NCI-H2196 treated with DMSO at 0.1 percent for 48 hours (cell line): ENCODE results near the gene TNIP1.

Experiments used
- DNase-seq: peaks from one replicate; lab custom pipeline; 2025; ENCODE audit not compliant: unreplicated experiment; lab: John Stamatoyannopoulos, UW

The TNIP1 gene

GRCh38 chr5:151041577-151042268, 39.1 kb downstream of the TNIP1 start:
- DNase-seq: no peak

- DNase-seq: no peak
Measured at GRCh38 chr5:151040211-151040747, 40.6 kb downstream of the TNIP1 start.

DNA sequence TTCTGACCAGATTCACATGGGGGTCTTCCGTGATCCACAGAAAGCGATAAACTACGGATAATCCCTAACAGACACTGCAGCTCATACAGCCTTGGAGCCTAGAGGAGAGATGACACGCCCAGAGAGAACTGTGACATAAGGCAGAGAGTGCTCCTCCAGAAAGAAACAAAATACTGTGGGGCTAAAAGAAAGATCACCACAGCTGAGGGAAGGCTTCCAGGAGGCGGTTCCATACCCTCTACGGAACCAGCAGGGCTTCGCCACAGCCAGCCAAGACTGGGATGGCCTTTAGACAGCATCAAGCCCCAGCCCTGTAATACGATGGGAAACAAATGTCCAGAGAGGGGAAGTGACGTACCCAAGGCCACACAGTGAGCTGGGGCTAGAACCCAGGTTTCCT, 41.2 kb downstream of the TNIP1 start:
- no peak for DNase-seq

GRCh38 chr5:151038801-151039238, 42.0 kb downstream of the TNIP1 start:
- no peak for DNase-seq

DNA sequence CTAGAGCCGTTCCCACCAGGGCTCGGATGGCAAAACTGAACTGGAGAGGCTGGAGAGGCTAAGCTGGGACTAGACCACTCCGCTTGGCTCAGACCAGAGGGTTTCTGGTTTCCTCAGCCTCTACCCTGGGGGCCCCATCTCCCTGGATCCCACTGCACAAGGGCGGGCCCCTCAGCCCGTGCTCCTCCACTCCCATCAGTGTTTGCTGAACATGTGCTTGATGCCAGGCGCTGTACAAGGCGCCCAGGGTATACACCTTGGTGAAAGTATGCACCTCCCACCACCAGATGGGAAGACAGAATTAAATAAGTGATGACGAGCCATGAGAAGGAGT, 42.5 kb downstream of the TNIP1 start:
- no peak for DNase-seq

- no peak for DNase-seq
Measured at GRCh38 chr5:151037561-151038411, 43.0 kb downstream of the TNIP1 start.

DNA sequence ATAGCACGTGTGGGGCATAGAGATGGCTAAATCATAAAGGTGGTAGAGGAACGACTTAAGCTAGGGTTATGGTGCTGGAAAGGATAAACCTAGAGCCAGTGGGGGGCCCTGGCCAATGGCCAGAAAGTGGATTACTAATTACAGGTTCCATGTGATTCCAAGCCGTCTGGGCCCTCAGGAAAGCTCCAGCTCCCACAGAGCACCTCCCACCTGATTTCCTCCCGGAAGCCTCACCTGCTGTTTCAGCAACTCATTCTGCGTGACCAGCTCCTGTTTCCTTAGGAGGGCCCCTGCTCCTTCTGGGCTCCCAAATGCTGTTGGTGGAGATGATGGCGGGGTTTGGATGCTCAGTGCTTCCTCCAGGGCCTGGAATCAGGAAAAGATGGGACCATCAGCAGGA, 44.3 kb downstream of the TNIP1 start:
- no peak for DNase-seq

- DNase-seq: no peak
Measured at GRCh38 chr5:151034422-151035379, 46.1 kb downstream of the TNIP1 start.

GRCh38 chr5:151033217-151033934, 47.5 kb downstream of the TNIP1 start:
- no peak for DNase-seq

DNA sequence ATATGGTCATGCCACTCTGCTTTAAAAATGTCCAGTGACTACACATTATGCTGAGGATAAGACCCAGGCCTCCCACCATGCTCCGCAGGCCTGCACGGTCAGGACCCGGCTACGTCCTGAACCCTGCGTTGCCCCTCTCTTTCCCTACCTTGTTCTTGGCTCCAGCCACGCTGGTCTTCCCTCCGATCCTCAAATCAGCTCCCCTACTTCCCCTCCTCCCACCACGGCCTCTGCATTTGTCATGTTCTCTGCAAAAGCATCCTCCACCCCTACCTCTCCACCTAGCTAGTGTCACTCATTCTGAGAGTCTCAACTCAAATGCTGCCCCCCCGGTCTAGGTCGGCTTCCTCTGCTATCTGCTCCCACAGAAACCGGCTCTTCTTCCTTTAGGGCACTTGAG, 49.3 kb downstream of the TNIP1 start:
- no peak for DNase-seq

DNA sequence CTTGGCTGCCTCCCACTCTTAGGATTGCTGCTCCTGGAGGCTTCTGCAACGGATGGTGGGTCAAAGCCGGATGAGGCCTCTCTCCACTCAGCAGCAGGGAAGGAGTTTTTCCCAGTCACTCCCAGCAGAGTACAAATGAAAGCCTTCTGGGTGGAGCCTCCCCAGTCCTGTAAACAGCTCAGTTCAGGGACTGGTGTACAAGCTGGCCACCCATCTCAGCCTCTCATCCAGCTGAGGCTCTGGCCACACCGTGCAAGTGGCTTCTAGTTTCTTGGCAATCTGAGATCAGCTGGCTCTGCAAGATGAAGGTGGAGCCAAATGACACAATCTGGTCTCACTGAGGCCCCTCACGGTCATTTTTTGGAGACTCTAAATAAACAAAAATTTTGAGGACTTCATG, 50.5 kb downstream of the TNIP1 start:
- no peak for DNase-seq

- DNase-seq: no peak
Measured at GRCh38 chr5:151030056-151030336, 50.8 kb downstream of the TNIP1 start.

DNA sequence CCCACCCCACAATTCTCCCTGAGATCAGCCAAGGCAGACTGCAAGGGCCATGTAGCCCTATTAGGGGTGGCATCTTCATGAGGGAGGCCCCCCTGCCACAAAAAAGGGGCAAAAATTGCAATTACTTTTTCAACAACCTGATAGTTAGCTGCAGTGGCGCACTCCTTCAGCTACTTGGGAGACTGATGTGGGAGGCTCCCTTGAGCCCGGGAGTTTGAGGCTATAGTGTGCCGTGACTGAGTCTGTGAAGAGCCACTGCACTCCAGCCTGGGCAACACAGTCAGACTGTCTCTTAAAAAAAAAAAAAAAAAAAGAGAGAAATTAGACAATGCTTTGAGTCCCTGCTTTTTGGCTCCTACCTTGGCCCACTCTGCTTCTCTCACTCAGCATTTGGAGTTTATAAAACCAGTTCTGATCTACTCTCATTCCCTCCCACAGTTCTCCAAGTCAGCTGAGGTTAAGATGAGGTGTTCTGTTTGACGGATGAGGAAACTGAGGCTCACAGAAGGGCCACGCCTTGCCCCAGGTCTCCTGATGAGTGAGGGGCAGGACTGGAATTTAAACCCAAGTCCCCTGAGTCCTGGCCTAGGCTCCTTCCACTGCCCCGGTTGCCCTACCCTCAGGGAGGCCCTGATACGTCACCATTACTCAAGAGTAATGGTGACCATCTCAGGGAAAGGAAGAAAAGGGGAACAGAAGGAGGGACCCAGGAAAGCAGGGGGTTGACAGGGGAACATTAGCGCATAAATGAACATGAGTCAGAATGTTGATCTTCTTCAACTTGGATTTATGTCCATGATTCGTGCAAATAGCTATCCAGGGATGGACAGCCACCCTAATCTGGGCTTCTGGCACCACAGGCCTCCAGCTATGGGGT, 51.4 kb downstream of the TNIP1 start:
- DNase-seq: no peak

DNA sequence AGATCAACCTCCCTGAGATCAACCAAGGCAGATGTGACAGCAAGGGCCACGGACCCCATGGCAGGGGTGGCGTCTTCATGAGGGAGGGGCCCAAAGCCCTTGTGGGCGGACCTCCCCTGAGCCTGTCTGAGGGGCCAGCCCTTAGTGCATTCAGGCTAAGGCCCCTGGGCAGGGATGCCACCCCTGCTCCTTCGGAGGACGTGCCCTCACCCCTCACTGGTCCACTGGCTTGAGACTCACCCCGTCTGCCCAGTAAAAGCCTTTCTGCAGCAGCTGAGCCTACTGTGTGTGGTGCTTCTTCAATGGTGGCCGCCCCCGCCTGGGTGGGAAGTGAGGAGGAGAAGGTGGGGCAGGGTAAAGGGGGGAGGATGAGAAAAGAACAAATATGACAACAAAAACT, 52.1 kb downstream of the TNIP1 start:
- no peak for DNase-seq

DNA sequence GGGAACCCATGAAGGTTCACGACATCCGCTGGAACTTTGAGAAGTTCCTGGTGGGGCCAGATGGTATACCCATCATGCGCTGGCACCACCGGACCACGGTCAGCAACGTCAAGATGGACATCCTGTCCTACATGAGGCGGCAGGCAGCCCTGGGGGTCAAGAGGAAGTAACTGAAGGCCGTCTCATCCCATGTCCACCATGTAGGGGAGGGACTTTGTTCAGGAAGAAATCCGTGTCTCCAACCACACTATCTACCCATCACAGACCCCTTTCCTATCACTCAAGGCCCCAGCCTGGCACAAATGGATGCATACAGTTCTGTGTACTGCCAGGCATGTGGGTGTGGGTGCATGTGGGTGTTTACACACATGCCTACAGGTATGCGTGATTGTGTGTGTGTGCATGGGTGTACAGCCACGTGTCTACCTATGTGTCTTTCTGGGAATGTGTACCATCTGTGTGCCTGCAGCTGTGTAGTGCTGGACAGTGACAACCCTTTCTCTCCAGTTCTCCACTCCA, 52.8 kb downstream of the TNIP1 start:
- no peak for DNase-seq

DNA sequence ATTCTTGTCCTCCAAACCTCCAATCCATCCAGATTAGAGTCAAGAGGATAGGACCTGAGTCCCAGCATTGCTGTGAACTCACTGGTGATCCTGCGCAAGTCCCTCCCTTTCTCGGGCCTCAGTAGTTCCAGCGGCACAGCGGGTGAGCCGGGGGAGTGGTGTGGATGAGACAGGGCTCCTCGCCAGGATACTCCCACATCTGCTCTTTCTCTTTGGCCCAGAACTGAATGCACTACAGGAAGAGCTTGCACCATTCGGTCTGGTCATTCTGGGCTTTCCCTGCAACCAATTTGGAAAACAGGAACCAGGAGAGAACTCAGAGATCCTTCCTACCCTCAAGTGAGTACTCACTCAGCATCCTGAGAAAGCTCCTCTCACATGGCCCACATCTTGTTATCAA, 54.2 kb downstream of the TNIP1 start:
- no peak for DNase-seq

- DNase-seq: no peak
Measured at GRCh38 chr5:151026088-151026487, 54.7 kb downstream of the TNIP1 start.

GRCh38 chr5:151025250-151025606, 55.6 kb downstream of the TNIP1 start:
- DNase-seq: no peak

DNA sequence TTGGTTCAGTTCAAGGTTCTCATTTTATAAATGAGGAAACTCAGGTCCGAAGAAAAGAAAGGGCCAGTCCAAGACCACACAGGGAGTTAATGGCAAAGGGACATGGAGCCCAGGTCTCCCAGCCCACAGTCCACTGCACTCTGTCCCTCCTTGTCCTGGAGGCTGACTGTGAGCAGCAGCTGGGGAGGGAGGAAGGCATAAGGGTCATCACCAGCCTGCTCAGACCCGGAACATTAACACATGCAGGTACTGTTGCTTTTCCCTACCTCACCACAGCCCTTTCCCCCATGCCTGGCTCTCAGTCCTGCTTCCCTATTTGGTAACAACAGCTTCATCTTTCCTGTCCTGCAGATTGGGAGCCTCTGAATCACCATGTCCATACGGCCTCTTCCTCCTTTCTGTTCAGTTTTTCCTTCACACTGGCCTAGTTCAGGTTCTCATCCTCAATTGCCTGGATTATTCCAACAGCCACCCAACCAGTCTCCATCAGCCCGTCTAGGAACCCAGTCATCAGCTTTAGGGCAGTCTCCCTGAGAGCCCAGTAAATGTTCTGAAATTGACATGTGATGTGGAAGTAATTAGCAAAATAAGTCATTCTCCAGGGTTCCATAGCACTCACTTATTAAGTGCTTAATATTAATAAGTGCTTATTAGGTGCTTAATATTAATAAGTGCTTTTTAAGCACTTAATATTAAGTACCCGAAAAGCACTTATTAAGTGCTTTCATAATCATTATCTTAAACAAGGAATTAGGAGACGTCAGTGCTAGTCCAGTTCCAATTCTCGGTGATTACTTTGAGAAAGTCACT, 56.2 kb downstream of the TNIP1 start:
- no peak for DNase-seq
